Measurements from ENCODE around the gene GNB1. TPM values are rescaled to one million over a fixed set of nuclear protein-coding genes. Genes with fewer than 3 reads are reported as not detected.

GNB1 gene
- total and polyA plus RNA-seq, 10 of the 15 experiments (the other 5 are each of a cell fraction or from before 2014, with no cell fraction given): 23.0 to 392 (median 93.9) TPM

- POLR2A ChIA-PET: interaction anchor here (1.0 kb wide), 1 partner anchor 10 kb away, joined by 4 read pairs; no protein-coding TSS in a partner anchor
- peaks cover 12% of the 10 kb centered on the region for H3K4me1 ChIP-seq (ENCODE audit: control insufficient read depth, insufficient read depth, low read length)
- in situ Hi-C loops (cut with MboI) (no loop called here), intact Hi-C loops (cut with micrococcal nuclease; ENCODE audit: unreplicated experiment) (no loop called here)
- ATAC-seq: no peak
- no peak overlapping the region for H3K27ac ChIP-seq (ENCODE audit: control insufficient read depth, insufficient read depth)
- RAD21 ChIA-PET (ENCODE audit: unreplicated experiment): interaction anchor here (0.6 kb wide), 1 partner anchor 9 kb away, joined by 4 read pairs; no protein-coding TSS in a partner anchor
- no peak for DNase-seq (ENCODE audit: low read depth, low spot score)
- CTCF ChIA-PET: no interaction called here
- H3K79me2 ChIP-seq (ENCODE audit: control insufficient read depth, insufficient read depth, low read length): peaks cover 90% of the 10 kb centered on the region
- H3K4me3 ChIP-seq: no peak overlapping the region
- no peaks in the 10 kb centered on the region; the same call in 2 of the 3 replicates for H3K9me3 ChIP-seq (replicated peaks; ENCODE audit: control insufficient read depth, insufficient read depth, low read length)
- H3K36me3 ChIP-seq (ENCODE audit: control insufficient read depth in 2 of 2, insufficient read depth in 2 of 2, low read length in 1 of 2): peaks cover 32 to 36% of the 10 kb centered on the region in 2 experiments; a peak in 3 of 4 replicates
- no peak for FAIRE-seq
- peaks cover 36% of the 10 kb centered on the region for H4K20me1 ChIP-seq (ENCODE audit: control insufficient read depth, insufficient read depth)
- BruUV-seq (replicated peaks): no TSS peak
- H3K27me3 ChIP-seq (replicated peaks in 1 of 2; ENCODE audit: control insufficient read depth in 2 of 2, insufficient read depth in 2 of 2, low read length in 1 of 2): no peaks in the 10 kb centered on the region
- H3K4me2 ChIP-seq (ENCODE audit: control insufficient read depth, insufficient read depth): no peak overlapping the region
- no peak overlapping the region for H2AFZ ChIP-seq (ENCODE audit: control insufficient read depth, low read depth, low read length)
- TF ChIP-seq RUNX3 (IDR thresholded peaks at IDR 0.05; ENCODE audit: low read length): no peak
- TF ChIP-seq LARP7 (IDR thresholded peaks at IDR 0.05): no peak
- no peak for TF ChIP-seq HDGF (IDR thresholded peaks at IDR 0.05)
- peak; percentile 33; the same call in 1 of the 2 replicates for TF ChIP-seq POLR2A (IDR thresholded peaks at IDR 0.05; ENCODE audit: low read depth, low read length)
- no peak overlapping the region for H3K9ac ChIP-seq (ENCODE audit: control insufficient read depth, insufficient read depth, low read length)
- WGBS (ENCODE audit: insufficient coverage, insufficient replicate concordance, low lambda C conversion rate, missing lambda C conversion rate): 100% methylated on average over 2 of the region's 2 CpGs
- SMC1A ChIA-PET (ENCODE audit: uncharacterized antibody, unreplicated experiment): no interaction called here
Measured at GRCh38 chr1:1873186-1873585, 17.7 kb downstream of the GNB1 start.

GRCh38 chr1:1872329-1872994, 18.4 kb downstream of the GNB1 start:
- 90% methylated on average over 11 of the region's 11 CpGs for WGBS (ENCODE audit: insufficient coverage, insufficient replicate concordance, low lambda C conversion rate, missing lambda C conversion rate)
- no peaks in the 10 kb centered on the region; the same call in 2 of the 3 replicates for H3K9me3 ChIP-seq (replicated peaks; ENCODE audit: control insufficient read depth, insufficient read depth, low read length)
- ChIA-PET SMC1A (ENCODE audit: uncharacterized antibody, unreplicated experiment) (no interaction called here), RAD21 (ENCODE audit: unreplicated experiment) (interaction anchor here (0.6 to 1.2 kb wide), 2 partner anchors 10 to 14 kb away, joined by 3 to 4 read pairs; no protein-coding TSS in a partner anchor), CTCF (no interaction called here), POLR2A (interaction anchor here (0.9 to 1.0 kb wide), 3 partner anchors 11 to 29 kb away, joined by 3 to 4 read pairs (median 3); no protein-coding TSS in a partner anchor)
- H3K27me3 ChIP-seq (replicated peaks in 1 of 2; ENCODE audit: control insufficient read depth in 2 of 2, insufficient read depth in 2 of 2, low read length in 1 of 2): no peaks in the 10 kb centered on the region
- peaks cover 28 to 29% of the 10 kb centered on the region in 2 experiments; a peak in 3 of 4 replicates for H3K36me3 ChIP-seq (ENCODE audit: control insufficient read depth in 2 of 2, insufficient read depth in 2 of 2, low read length in 1 of 2)
- intact Hi-C loops (cut with micrococcal nuclease; ENCODE audit: unreplicated experiment): no loop called here
- no TSS peak for BruUV-seq (replicated peaks)
- H3K4me3 ChIP-seq: no peak overlapping the region
- ATAC-seq: no peak
- FAIRE-seq: no peak
- peaks cover 32% of the 10 kb centered on the region for H4K20me1 ChIP-seq (ENCODE audit: control insufficient read depth, insufficient read depth)
- H3K27ac ChIP-seq (ENCODE audit: control insufficient read depth, insufficient read depth): no peak overlapping the region
- in situ Hi-C loops (cut with MboI): no loop called here
- no peak overlapping the region for H3K9ac ChIP-seq (ENCODE audit: control insufficient read depth, insufficient read depth, low read length)
- H3K79me2 ChIP-seq (ENCODE audit: control insufficient read depth, insufficient read depth, low read length): peaks cover 90% of the 10 kb centered on the region
- no peak overlapping the region for H2AFZ ChIP-seq (ENCODE audit: control insufficient read depth, low read depth, low read length)
- no peak for DNase-seq (ENCODE audit: low read depth, low spot score)
- peaks cover 12% of the 10 kb centered on the region for H3K4me1 ChIP-seq (ENCODE audit: control insufficient read depth, insufficient read depth, low read length)
- no peak overlapping the region for H3K4me2 ChIP-seq (ENCODE audit: control insufficient read depth, insufficient read depth)
- TF ChIP-seq SMAD5 (IDR thresholded peaks at IDR 0.05; ENCODE audit: low read depth) (no peak), ZBED1 (IDR thresholded peaks at IDR 0.05; ENCODE audit: borderline replicate concordance) (no peak), REST (IDR thresholded peaks at IDR 0.05; ENCODE audit: low read depth, low read length) (no peak), YY1 (IDR thresholded peaks at IDR 0.05; ENCODE audit: low read depth, low read length) (no peak), STAT1 (conservative IDR thresholded peaks at IDR 0.05) (no peak), POLR2AphosphoS5 (IDR thresholded peaks at IDR 0.05; ENCODE audit: low read length) (peak; percentile 49; the same call in 1 of the 2 replicates), POLR2A (IDR thresholded peaks at IDR 0.05; ENCODE audit: low read depth, low read length) (peak; percentile 66)

Measured in GM12878 (cell line).